NT2/D1 (cell line): ENCODE measurements around the gene SHTN1.

Experiments used
- SUZ12 ChIP-seq: IDR thresholded peaks from 2 replicates; pipeline ENCODE4 v1.6.1; 2011; ENCODE audit not compliant: insufficient read length, insufficient read depth; ENCODE audit errors: extremely low read depth
- ZNF274 ChIP-seq: IDR thresholded peaks from 2 replicates; pipeline ENCODE4 v1.6.1; 2011; ENCODE audit warnings: mild to moderate bottlenecking, low read depth, low read length

GRCh38 chr10:116961406-116962251, 43.4 kb downstream of the SHTN1 start:
- TF ChIP-seq ZNF274 (no peak), SUZ12 (no peak)
